Liver (tissue), 3 donors: ENCODE measurements around the gene CLUH.

Experiments
- HNF4G ChIP-seq: IDR thresholded peaks from 2 replicates; pipeline ENCODE4 v1.6.1; 2016; ENCODE audit warnings: antibody characterized with exemption
- RAD21 ChIP-seq, 2 donors: IDR thresholded peaks; 2 replicates each; pipeline ENCODE4 v1.6.1; 2016; ENCODE audit warnings: antibody characterized with exemption in 2 of 2, mild to moderate bottlenecking in 2 of 2
- ZBTB33 ChIP-seq: IDR thresholded peaks from 2 replicates; pipeline ENCODE4 v1.6.1; 2016; ENCODE audit warnings: antibody characterized with exemption
- TF ChIP-seq, protein P1 (sequence below): fragments of 150-350 bp; IDR thresholded peaks from 2 replicates; pipeline ENCODE4 v1.5.1; 2017; ENCODE audit warnings: improper control_type of control experiment, low read depth, low read length; ENCODE audit not compliant: missing input control
- donor health status: healthy.
- donor health status: healthy.

DNA sequence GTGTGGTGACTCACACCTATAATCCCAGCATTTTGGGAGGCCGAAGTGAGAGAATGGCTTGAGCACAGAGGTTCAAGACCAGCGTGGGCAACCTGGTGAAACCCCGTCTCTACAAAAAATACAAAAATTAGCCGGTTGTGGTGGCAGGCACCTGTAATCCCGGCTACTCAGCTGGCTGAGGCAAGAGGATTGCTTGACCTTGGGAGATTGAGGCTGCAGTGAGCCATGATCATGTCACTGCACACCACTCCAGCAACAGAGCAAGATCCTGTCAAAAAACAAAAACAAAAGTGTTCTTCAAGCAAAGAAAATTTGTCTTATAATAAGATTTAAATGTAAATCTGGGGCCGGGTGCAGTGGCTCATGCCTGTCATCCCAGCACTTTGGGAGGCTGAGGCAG is 66.6 kb downstream of the CLUH start:
- TF ChIP-seq, protein P1, sequence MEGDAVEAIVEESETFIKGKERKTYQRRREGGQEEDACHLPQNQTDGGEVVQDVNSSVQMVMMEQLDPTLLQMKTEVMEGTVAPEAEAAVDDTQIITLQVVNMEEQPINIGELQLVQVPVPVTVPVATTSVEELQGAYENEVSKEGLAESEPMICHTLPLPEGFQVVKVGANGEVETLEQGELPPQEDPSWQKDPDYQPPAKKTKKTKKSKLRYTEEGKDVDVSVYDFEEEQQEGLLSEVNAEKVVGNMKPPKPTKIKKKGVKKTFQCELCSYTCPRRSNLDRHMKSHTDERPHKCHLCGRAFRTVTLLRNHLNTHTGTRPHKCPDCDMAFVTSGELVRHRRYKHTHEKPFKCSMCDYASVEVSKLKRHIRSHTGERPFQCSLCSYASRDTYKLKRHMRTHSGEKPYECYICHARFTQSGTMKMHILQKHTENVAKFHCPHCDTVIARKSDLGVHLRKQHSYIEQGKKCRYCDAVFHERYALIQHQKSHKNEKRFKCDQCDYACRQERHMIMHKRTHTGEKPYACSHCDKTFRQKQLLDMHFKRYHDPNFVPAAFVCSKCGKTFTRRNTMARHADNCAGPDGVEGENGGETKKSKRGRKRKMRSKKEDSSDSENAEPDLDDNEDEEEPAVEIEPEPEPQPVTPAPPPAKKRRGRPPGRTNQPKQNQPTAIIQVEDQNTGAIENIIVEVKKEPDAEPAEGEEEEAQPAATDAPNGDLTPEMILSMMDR, result no peak
- TF ChIP-seq HNF4G (no peak), ZBTB33 (no peak), RAD21 (IDR thresholded peaks at IDR 0.05) (no peak)
